Neural cell (in vitro differentiated cells): ENCODE results near the gene IFT80. TPM values are rescaled to one million over a fixed set of nuclear protein-coding genes. Genes with fewer than 3 reads are reported as not detected.

ENCODE experiments used
- H2AFZ ChIP-seq: fragments of 200-600, 300-800 bp; sonication (generic), shearing (Covaris generic); 2 replicates; pipeline ENCODE4 v1.6.0; 2014; ENCODE audit warnings: low read depth, mild to moderate bottlenecking, antibody characterized with exemption, low read length, moderate library complexity
- H3F3A ChIP-seq: fragments of 200-600 bp; shearing (Covaris generic); 2 replicates; pipeline ENCODE4 v1.6.1; 2016; ENCODE audit warnings: mild to moderate bottlenecking, moderate library complexity, mixed read lengths, antibody characterized with exemption, low read length; ENCODE audit not compliant: insufficient read depth, poor library complexity, severe bottlenecking
- H3K27ac ChIP-seq: fragments of 200-600, 300-800 bp; sonication (generic), shearing (Covaris generic); 2 replicates; pipeline ENCODE4 v1.5.1; 2014; ENCODE audit warnings: mild to moderate bottlenecking, low read length, moderate library complexity
- H3K27me3 ChIP-seq: fragments of 300-800, 200-600 bp; sonication (generic), shearing (Covaris generic); 2 replicates; pipeline ENCODE4 v1.6.0; 2014; ENCODE audit warnings: mild to moderate bottlenecking, low read depth, low read length, moderate library complexity; ENCODE audit not compliant: insufficient read depth
- H3K36me3 ChIP-seq: fragments of 300-800, 200-600 bp; sonication (generic), shearing (Covaris generic); 2 replicates; pipeline ENCODE4 v1.5.1; 2014; ENCODE audit warnings: mild to moderate bottlenecking, antibody characterized with exemption, low read length, moderate library complexity; ENCODE audit not compliant: insufficient read depth
- H3K4me2 ChIP-seq: fragments of 300-800, 200-600 bp; sonication (generic), shearing (Covaris generic); 2 replicates; pipeline ENCODE4 v1.6.0; 2014; ENCODE audit warnings: mild to moderate bottlenecking, low read length
- H3K4me3 ChIP-seq: fragments of 300-800, 200-600 bp; sonication (generic), shearing (Covaris generic); 2 replicates; pipeline ENCODE4 v1.5.1; 2014; ENCODE audit warnings: mild to moderate bottlenecking, low read length, moderate library complexity
- H3K79me2 ChIP-seq: fragments of 200-600 bp; shearing (Covaris generic); replicated peaks from 2 replicates; pipeline ENCODE4 v1.6.0; 2014; ENCODE audit warnings: mild to moderate bottlenecking, low read length, moderate library complexity; ENCODE audit not compliant: insufficient read depth
- H3K9ac ChIP-seq: fragments of 300-800, 200-600 bp; sonication (generic), shearing (Covaris generic); 2 replicates; pipeline ENCODE4 v1.6.1; 2016; ENCODE audit warnings: mild to moderate bottlenecking, low read length, mixed read lengths
- H3K9me2 ChIP-seq: fragments of 200-600 bp; shearing (Covaris generic); 2 replicates; pipeline ENCODE4 v1.6.1; 2016; ENCODE audit warnings: mild to moderate bottlenecking, low read length, mixed read lengths; ENCODE audit not compliant: insufficient read depth
- H3K9me3 ChIP-seq: fragments of 200-600, 300-800 bp; sonication (generic), shearing (Covaris generic); 2 replicates; pipeline ENCODE4 v1.6.1; 2016; ENCODE audit warnings: mild to moderate bottlenecking, mixed run types, low read length, moderate library complexity, mixed read lengths
- H4K20me1 ChIP-seq: fragments of 200-600 bp; shearing (Covaris generic); 2 replicates; pipeline ENCODE4 v1.6.1; 2016; ENCODE audit warnings: mild to moderate bottlenecking, mixed run types; ENCODE audit not compliant: insufficient read depth
- CTCF ChIP-seq: fragments of 450-650 bp; IDR thresholded peaks from 2 replicates; pipeline ENCODE4 v1.5.1; 2014; ENCODE audit warnings: antibody characterized with exemption, mild to moderate bottlenecking, moderate library complexity; ENCODE audit not compliant: poor library complexity, severe bottlenecking
- EP300 ChIP-seq: fragments of 450-650 bp; conservative IDR thresholded peaks from 2 replicates; pipeline ENCODE4 v1.6.1; 2014; ENCODE audit warnings: antibody characterized with exemption, mild to moderate bottlenecking, moderate library complexity; ENCODE audit not compliant: poor library complexity, severe bottlenecking
- EZH2 ChIP-seq: fragments of 200-600, 300-800 bp; shearing (Covaris generic), sonication (generic); IDR thresholded peaks from 2 replicates; pipeline ENCODE4 v1.6.1; 2014; ENCODE audit warnings: antibody characterized with exemption, low read length, borderline replicate concordance, mild to moderate bottlenecking; ENCODE audit not compliant: insufficient read depth, poor library complexity, severe bottlenecking
- MXI1 ChIP-seq: fragments of 450-650 bp; conservative IDR thresholded peaks from 2 replicates; pipeline ENCODE4 v1.6.1; 2014; ENCODE audit warnings: antibody characterized with exemption, mild to moderate bottlenecking; ENCODE audit not compliant: poor library complexity, severe bottlenecking
- POLR2AphosphoS5 ChIP-seq: IDR thresholded peaks from 2 replicates; pipeline ENCODE4 v1.6.1; 2012
- RAD21 ChIP-seq: fragments of 450-650 bp; conservative IDR thresholded peaks from 2 replicates; pipeline ENCODE4 v1.6.1; 2014; ENCODE audit warnings: antibody characterized with exemption, mild to moderate bottlenecking, moderate library complexity
- REST ChIP-seq: IDR thresholded peaks from 2 replicates; pipeline ENCODE4 v1.6.1; 2012; ENCODE audit warnings: borderline replicate concordance
- SMC3 ChIP-seq: fragments of 450-650 bp; conservative IDR thresholded peaks from 2 replicates; pipeline ENCODE4 v1.6.1; 2014; ENCODE audit warnings: antibody characterized with exemption, mild to moderate bottlenecking, moderate library complexity; ENCODE audit not compliant: poor library complexity
- TAF1 ChIP-seq: IDR thresholded peaks from 2 replicates; pipeline ENCODE4 v1.6.1; 2012; ENCODE audit warnings: low read depth
- polyA plus RNA-seq: library from polyadenylated mRNA; depleted of rRNA; stranded (reverse); fragments of >200 nt; gene quantifications from 2 replicates; pipeline ENCODE4 v1.2.3, GENCODE V29; 2014

Gene IFT80
- polyA plus RNA-seq, 1 donor from 2014 or later = 59.9 TPM

DNA sequence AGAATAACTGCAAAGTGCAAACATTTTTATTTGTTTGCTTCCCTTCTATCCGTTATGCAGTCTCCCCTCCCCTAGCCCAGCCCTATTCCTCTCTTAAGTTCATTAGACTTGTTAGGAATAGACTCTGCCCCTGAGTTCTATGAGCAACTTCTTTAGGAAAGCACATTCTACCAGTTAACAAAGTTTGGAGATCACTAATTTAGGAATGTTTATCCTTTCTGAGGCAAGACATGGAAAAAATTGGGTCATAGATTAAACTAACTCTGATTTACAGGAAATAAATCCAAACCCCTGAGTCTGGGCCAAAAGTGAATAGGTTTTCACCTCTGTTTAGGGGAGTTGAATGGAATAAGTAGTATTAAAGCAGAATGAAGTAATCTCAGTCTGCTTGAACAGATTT, 139.4 kb downstream of the IFT80 start:
- TF ChIP-seq EP300 = no peak
- no peak for TF ChIP-seq EZH2
- H2AFZ ChIP-seq = no peak overlapping the region
- no peaks in the 10 kb centered on the region for H4K20me1 ChIP-seq
- H3K79me2 ChIP-seq = no peaks in the 10 kb centered on the region
- no peak overlapping the region for H3K4me3 ChIP-seq
- H3K9me2 ChIP-seq = no peaks in the 10 kb centered on the region
- no peak overlapping the region for H3K9ac ChIP-seq
- H3K9me3 ChIP-seq = no peaks in the 10 kb centered on the region
- no peaks in the 10 kb centered on the region for H3K36me3 ChIP-seq
- H3K4me2 ChIP-seq = no peak overlapping the region
- no peak overlapping the region for H3K27ac ChIP-seq
- H3K27me3 ChIP-seq = no peaks in the 10 kb centered on the region
- H3F3A ChIP-seq = no peaks in the 10 kb centered on the region

DNA sequence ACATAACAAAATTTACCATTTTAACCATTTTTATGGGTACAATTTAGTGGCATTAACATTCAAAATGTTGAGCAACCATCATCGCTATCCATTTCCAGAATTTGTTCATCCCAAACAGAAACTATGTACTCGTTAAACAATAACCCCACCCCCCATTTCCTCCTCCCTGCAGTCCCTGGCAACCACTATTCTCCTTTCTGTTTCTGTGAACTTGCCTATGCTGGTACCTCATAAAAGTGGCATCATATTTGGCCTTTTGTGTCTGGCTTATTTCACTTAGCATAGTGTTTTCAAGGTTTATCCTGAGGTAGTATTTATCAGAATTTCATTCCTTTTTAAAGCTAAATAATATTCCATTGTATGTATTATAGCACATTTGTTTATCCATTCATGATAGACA, 141.4 kb downstream of the IFT80 start:
- Histone ChIP-seq H2AFZ (no peak overlapping the region), H3K9ac (no peak overlapping the region), H4K20me1 (no peaks in the 10 kb centered on the region), H3K79me2 (no peaks in the 10 kb centered on the region), H3K36me3 (no peaks in the 10 kb centered on the region), H3K27me3 (no peaks in the 10 kb centered on the region), H3K27ac (no peak overlapping the region), H3K4me3 (no peak overlapping the region), H3K9me3 (no peaks in the 10 kb centered on the region), H3K9me2 (no peaks in the 10 kb centered on the region), H3F3A (no peaks in the 10 kb centered on the region), H3K4me2 (no peak overlapping the region)
- TF ChIP-seq TAF1 = no peak
- no peak for TF ChIP-seq EZH2
- TF ChIP-seq SMC3 = no peak
- TF ChIP-seq MXI1 = no peak
- TF ChIP-seq EP300 = no peak
- TF ChIP-seq REST = no peak
- no peak for TF ChIP-seq CTCF
- TF ChIP-seq POLR2AphosphoS5 = no peak
- TF ChIP-seq RAD21 = no peak

GRCh38 chr3:160253298-160253697, 145.7 kb downstream of the IFT80 start:
- Histone ChIP-seq H3K4me3 (no peak overlapping the region), H3K79me2 (no peaks in the 10 kb centered on the region), H2AFZ (no peak overlapping the region), H4K20me1 (no peaks in the 10 kb centered on the region), H3F3A (no peaks in the 10 kb centered on the region), H3K27ac (no peak overlapping the region), H3K9ac (no peak overlapping the region), H3K27me3 (no peaks in the 10 kb centered on the region), H3K36me3 (no peaks in the 10 kb centered on the region), H3K9me3 (no peaks in the 10 kb centered on the region), H3K4me2 (no peak overlapping the region), H3K9me2 (no peaks in the 10 kb centered on the region)
- TF ChIP-seq SMC3 (no peak), EZH2 (no peak), TAF1 (no peak), CTCF (no peak), MXI1 (no peak), POLR2AphosphoS5 (no peak), EP300 (no peak), REST (no peak), RAD21 (no peak)
